ENCODE data around the gene LRRC66.

LRRC66 gene

GRCh38 chr4:52010986-52011385, 9.2 kb downstream of the LRRC66 start:
- DNase-seq (ENCODE audit: extremely low spot score): no peak
- CTCF ChIA-PET: no interaction called here
- POLR2A ChIA-PET: no interaction called here
- no peak for TF ChIP-seq SUZ12 (IDR thresholded peaks at IDR 0.05)
- no peak for TF ChIP-seq L3MBTL2 (conservative IDR thresholded peaks at IDR 0.05)
- no peak for TF ChIP-seq CTBP1 (IDR thresholded peaks at IDR 0.05; ENCODE audit: borderline replicate concordance)
- TF ChIP-seq NFRKB (IDR thresholded peaks at IDR 0.05): no peak
- TF ChIP-seq ELF4 (IDR thresholded peaks at IDR 0.05): no peak
- TF ChIP-seq PKNOX1 (IDR thresholded peaks at IDR 0.05): no peak
- no peak for TF ChIP-seq ZNF384 (IDR thresholded peaks at IDR 0.05)
- TF ChIP-seq TARDBP (IDR thresholded peaks at IDR 0.05): no peak
- no peak for TF ChIP-seq LEF1 (IDR thresholded peaks at IDR 0.05; ENCODE audit: borderline replicate concordance)
- TF ChIP-seq FOXA1 (IDR thresholded peaks at IDR 0.05): no peak
- no peak for TF ChIP-seq FOXK2 (IDR thresholded peaks at IDR 0.05)
- TF ChIP-seq ARNT (IDR thresholded peaks at IDR 0.05): no peak
- TF ChIP-seq FOXM1 (IDR thresholded peaks at IDR 0.05; ENCODE audit: borderline replicate concordance): no peak

GRCh38 chr4:52006887-52007286, 13.3 kb downstream of the LRRC66 start:
- TF ChIP-seq NFRKB (IDR thresholded peaks at IDR 0.05): no peak
- TF ChIP-seq FOXK2 (IDR thresholded peaks at IDR 0.05): no peak
- TF ChIP-seq ZNF384 (IDR thresholded peaks at IDR 0.05): no peak
- no peak for TF ChIP-seq SP1 (IDR thresholded peaks at IDR 0.05)
- no peak for TF ChIP-seq BHLHE40 (IDR thresholded peaks at IDR 0.05; ENCODE audit: borderline replicate concordance)
- no peak for TF ChIP-seq TARDBP (IDR thresholded peaks at IDR 0.05)
- no peak for TF ChIP-seq SUZ12 (IDR thresholded peaks at IDR 0.05)
- POLR2A ChIA-PET: no interaction called here
- DNase-seq (ENCODE audit: extremely low spot score): no peak
- CTCF ChIA-PET: interaction anchor here (0.6 kb wide), 1 partner anchor 1247 kb away, joined by 7 read pairs; no protein-coding TSS in a partner anchor

- CTCF ChIA-PET: no interaction called here
- POLR2A ChIA-PET: no interaction called here
- TF ChIP-seq SUZ12 (IDR thresholded peaks at IDR 0.05): no peak
- no peak for TF ChIP-seq NFRKB (IDR thresholded peaks at IDR 0.05)
- TF ChIP-seq HDGF (IDR thresholded peaks at IDR 0.05; ENCODE audit: borderline replicate concordance): no peak
- TF ChIP-seq ELF4 (IDR thresholded peaks at IDR 0.05): no peak
- TF ChIP-seq ZNF384 (IDR thresholded peaks at IDR 0.05): no peak
- TF ChIP-seq L3MBTL2 (conservative IDR thresholded peaks at IDR 0.05): no peak
- TF ChIP-seq SP1 (IDR thresholded peaks at IDR 0.05): no peak
- TF ChIP-seq FOXM1 (IDR thresholded peaks at IDR 0.05; ENCODE audit: borderline replicate concordance): no peak
- TF ChIP-seq FOXK2 (IDR thresholded peaks at IDR 0.05): no peak
- no peak for TF ChIP-seq PKNOX1 (IDR thresholded peaks at IDR 0.05)
- TF ChIP-seq FOXA1 (IDR thresholded peaks at IDR 0.05): no peak
- TF ChIP-seq BHLHE40 (IDR thresholded peaks at IDR 0.05; ENCODE audit: borderline replicate concordance): no peak
- no peak for TF ChIP-seq CTBP1 (IDR thresholded peaks at IDR 0.05; ENCODE audit: borderline replicate concordance)
- no peak for TF ChIP-seq ARNT (IDR thresholded peaks at IDR 0.05)
- no peak for TF ChIP-seq LEF1 (IDR thresholded peaks at IDR 0.05; ENCODE audit: borderline replicate concordance)
- no peak for TF ChIP-seq TARDBP (IDR thresholded peaks at IDR 0.05)
- no peak for DNase-seq (ENCODE audit: extremely low spot score)
Measured at GRCh38 chr4:52005604-52006273, 14.4 kb downstream of the LRRC66 start.

- POLR2A ChIA-PET: no interaction called here
Measured at GRCh38 chr4:52004414-52004813, 15.7 kb downstream of the LRRC66 start.

GRCh38 chr4:52001616-52002015, 18.5 kb downstream of the LRRC66 start:
- ChIA-PET CTCF (no interaction called here), POLR2A (no interaction called here)
- DNase-seq (ENCODE audit: extremely low spot score): no peak
- no peak for TF ChIP-seq LEF1 (IDR thresholded peaks at IDR 0.05; ENCODE audit: borderline replicate concordance)
- no peak for TF ChIP-seq HDGF (IDR thresholded peaks at IDR 0.05; ENCODE audit: borderline replicate concordance)
- TF ChIP-seq FOXA1 (IDR thresholded peaks at IDR 0.05): no peak
- no peak for TF ChIP-seq SUZ12 (IDR thresholded peaks at IDR 0.05)
- no peak for TF ChIP-seq ZNF384 (IDR thresholded peaks at IDR 0.05)

More at GRCh38 chr4:52004414-52004813, 15.7 kb downstream of the LRRC66 start:
- TF ChIP-seq CTBP1 (IDR thresholded peaks at IDR 0.05; ENCODE audit: borderline replicate concordance): no peak
- no peak for TF ChIP-seq SUZ12 (IDR thresholded peaks at IDR 0.05)
- no peak for TF ChIP-seq FOXK2 (IDR thresholded peaks at IDR 0.05)
- no peak for TF ChIP-seq SP1 (IDR thresholded peaks at IDR 0.05)
- TF ChIP-seq ZNF384 (IDR thresholded peaks at IDR 0.05): no peak
- no peak for TF ChIP-seq NFRKB (IDR thresholded peaks at IDR 0.05)
- TF ChIP-seq LEF1 (IDR thresholded peaks at IDR 0.05; ENCODE audit: borderline replicate concordance): no peak
- TF ChIP-seq PKNOX1 (IDR thresholded peaks at IDR 0.05): no peak
- TF ChIP-seq TARDBP (IDR thresholded peaks at IDR 0.05): no peak
- TF ChIP-seq ARNT (IDR thresholded peaks at IDR 0.05): no peak
- no peak for TF ChIP-seq FOXA1 (IDR thresholded peaks at IDR 0.05)
- no peak for TF ChIP-seq ELF4 (IDR thresholded peaks at IDR 0.05)
- no peak for TF ChIP-seq L3MBTL2 (conservative IDR thresholded peaks at IDR 0.05)
- TF ChIP-seq FOXM1 (IDR thresholded peaks at IDR 0.05; ENCODE audit: borderline replicate concordance): no peak
- no peak for TF ChIP-seq HDGF (IDR thresholded peaks at IDR 0.05; ENCODE audit: borderline replicate concordance)
- no peak for TF ChIP-seq BHLHE40 (IDR thresholded peaks at IDR 0.05; ENCODE audit: borderline replicate concordance)
- CTCF ChIA-PET: no interaction called here
- DNase-seq (ENCODE audit: extremely low spot score): no peak

GRCh38 chr4:51999250-51999649, 20.9 kb downstream of the LRRC66 start:
- no peak for DNase-seq (ENCODE audit: extremely low spot score)
- CTCF ChIA-PET: no interaction called here
- TF ChIP-seq L3MBTL2 (conservative IDR thresholded peaks at IDR 0.05) (no peak), SUZ12 (IDR thresholded peaks at IDR 0.05) (no peak), PKNOX1 (IDR thresholded peaks at IDR 0.05) (no peak), ELF4 (IDR thresholded peaks at IDR 0.05) (no peak), NFRKB (IDR thresholded peaks at IDR 0.05) (no peak), FOXK2 (IDR thresholded peaks at IDR 0.05) (no peak), CTBP1 (IDR thresholded peaks at IDR 0.05; ENCODE audit: borderline replicate concordance) (no peak), ARNT (IDR thresholded peaks at IDR 0.05) (no peak), SP1 (IDR thresholded peaks at IDR 0.05) (no peak), FOXM1 (IDR thresholded peaks at IDR 0.05; ENCODE audit: borderline replicate concordance) (no peak), LEF1 (IDR thresholded peaks at IDR 0.05; ENCODE audit: borderline replicate concordance) (no peak)
- POLR2A ChIA-PET: no interaction called here

Measured in HEK293T (cell line).